ENCODE results near the gene TAL1.

- no peak for TF ChIP-seq YY1 (IDR thresholded peaks at IDR 0.05; ENCODE audit: insufficient read depth, insufficient read length)
- no peak for TF ChIP-seq SUZ12 (IDR thresholded peaks at IDR 0.05; ENCODE audit: extremely low read depth, insufficient read depth, insufficient read length)
- no peak for TF ChIP-seq ZNF274 (IDR thresholded peaks at IDR 0.05; ENCODE audit: low read depth, low read length)
These were observed 51.9 kb downstream of the TAL1 start for GRCh38 chr1:47179988-47180563.

All from NT2/D1 (cell line).